SKM-1 (cell line): Measurements from ENCODE around the gene PRKAG2.
"Not testable (repeated sequence)": the region's sequence is repeated elsewhere in the genome, so short reads cannot be mapped to it uniquely, and the experiment has no call there.

Source experiments
- DNase-seq: peaks from one replicate; lab custom pipeline; 2025; ENCODE audit not compliant: unreplicated experiment; lab: John Stamatoyannopoulos, UW

Gene PRKAG2

DNA sequence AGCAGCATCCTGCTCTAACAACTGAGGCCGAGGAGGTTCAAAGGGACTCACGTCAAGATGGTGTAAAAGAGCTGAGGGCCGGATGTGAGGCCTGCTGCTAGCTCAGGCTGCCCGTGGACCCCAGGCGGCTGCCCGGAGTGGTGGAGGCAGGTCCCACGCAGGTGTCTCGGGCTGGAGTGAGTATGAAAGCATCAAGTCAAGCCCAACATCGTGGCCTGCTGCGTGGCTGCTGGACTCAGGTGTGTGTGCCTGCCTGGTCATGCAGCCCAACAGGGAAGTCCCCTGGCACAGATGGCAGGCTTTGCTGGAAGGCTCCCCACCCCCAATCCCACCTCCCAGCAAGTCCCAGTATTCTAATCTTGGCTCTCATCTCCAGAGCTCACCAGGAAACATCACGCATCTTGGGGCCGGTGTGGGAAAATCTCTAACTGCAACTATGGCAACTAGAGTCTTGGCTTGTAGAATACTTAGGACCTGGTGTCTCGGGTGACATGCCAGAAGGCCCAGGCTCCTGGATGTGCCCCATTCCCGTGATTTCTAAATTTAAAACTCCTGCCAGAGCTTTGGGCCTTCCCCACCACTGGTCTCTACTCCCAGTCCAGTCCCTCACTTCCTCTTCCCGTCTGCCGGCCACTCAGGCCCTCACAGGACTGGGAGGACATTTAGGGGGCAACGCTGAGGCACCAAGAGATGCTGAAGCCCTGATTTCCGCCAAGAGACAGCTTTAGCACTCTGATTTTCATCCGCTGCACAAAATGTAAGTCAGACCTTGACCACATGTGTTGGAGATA, 85.9 kb downstream of the PRKAG2 start:
- DNase-seq, result no peak

DNA sequence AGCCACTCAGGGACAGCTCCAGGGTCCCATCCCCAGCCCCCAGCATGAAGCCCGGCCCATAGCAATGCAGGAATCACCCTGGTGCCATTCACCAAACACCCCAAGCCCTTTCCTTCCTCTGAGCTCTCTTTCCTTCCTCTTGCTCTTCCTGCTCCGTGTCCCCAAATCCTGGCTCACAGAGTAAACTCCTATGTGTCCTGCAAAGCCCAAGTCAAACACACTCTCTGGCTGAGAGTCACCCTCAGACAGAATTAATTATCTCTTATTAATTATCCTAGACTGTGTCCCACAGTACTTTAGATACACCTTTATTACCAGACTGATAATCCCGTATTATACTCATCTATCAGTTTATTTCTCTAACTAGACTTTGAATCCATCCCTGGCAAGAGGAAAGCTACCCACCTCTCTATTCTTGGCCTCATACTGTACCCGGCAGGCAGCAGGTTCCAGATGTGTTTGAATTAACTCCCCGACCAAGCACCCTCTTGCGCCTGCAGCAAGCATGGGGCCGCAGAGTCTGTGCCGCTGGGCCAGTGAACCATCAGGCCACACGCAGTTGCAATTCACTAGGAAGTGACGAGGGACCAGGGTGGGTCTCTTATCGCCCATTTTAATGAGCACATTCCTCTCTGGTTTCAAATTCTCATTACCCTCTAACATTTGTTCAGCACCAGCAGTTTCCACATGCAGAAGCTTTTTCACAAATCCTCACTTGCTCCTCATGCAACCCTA, 86.7 kb downstream of the PRKAG2 start:
- DNase-seq, result no peak

DNA sequence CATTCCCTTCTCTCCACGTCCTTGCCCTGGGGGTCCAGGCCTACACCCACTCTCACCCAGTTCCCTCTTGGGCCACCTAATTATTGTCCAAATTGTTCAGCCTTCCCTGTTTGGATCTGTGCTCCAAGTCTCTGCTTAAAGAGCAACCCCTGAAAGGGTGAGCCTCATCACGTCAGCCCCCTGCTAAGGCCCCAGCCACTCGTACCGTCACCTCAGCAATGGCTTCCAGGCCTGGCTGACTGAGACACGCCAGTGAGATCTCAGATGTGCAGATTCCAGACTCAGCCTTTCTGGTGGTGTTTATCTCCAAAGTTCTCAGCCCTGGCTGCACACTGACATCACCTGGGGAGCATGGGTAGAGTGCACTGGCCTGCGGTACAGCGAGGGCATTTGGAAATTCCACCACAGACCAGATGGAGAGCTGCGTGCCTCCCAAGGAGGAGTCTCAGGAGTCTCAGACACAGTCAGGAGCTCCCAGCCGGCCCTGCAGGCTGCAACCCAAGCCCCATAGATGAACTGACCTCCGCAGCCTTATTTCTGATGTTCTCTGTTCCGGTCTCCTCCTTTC, 87.5 kb downstream of the PRKAG2 start:
- DNase-seq, result no peak

- no peak for DNase-seq
These were observed 89.6 kb downstream of the PRKAG2 start for GRCh38 chr7:151787348-151787747.

DNA sequence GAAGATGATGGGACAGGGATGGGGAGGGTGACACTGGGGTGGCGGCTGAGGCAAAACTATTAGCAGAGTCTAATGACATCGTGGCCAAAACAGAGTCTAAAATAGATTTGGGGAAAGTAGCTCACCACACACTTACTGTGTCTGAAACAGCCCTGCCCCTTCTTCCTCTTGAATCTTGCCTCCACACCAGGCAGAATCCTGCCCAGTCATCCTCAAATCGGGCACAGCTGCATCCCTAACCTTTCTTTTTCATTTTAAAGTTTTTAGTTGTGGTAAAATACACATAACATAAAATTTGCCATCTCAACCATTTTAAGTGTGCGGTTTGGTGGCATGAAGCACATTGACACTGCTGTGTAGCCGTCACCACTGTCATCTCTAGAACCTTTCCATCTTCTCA, 90.0 kb downstream of the PRKAG2 start:
- DNase-seq, result no peak

GRCh38 chr7:151786241-151786640, 90.7 kb downstream of the PRKAG2 start:
- no peak for DNase-seq

DNA sequence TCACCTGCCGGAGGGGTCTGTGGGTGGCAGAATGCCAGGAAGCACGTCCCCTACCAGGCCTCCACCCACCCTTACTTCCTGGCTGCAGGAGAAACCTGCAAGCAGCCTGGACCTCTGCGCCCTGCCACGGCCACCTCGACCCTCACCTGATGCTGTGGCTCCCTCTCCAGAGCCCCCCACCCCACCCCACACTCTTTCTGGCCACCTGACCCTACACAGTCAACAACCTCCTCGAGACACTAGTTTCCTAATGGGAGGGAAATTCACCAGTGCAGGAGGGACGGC, 91.3 kb downstream of the PRKAG2 start:
- no peak for DNase-seq

DNA sequence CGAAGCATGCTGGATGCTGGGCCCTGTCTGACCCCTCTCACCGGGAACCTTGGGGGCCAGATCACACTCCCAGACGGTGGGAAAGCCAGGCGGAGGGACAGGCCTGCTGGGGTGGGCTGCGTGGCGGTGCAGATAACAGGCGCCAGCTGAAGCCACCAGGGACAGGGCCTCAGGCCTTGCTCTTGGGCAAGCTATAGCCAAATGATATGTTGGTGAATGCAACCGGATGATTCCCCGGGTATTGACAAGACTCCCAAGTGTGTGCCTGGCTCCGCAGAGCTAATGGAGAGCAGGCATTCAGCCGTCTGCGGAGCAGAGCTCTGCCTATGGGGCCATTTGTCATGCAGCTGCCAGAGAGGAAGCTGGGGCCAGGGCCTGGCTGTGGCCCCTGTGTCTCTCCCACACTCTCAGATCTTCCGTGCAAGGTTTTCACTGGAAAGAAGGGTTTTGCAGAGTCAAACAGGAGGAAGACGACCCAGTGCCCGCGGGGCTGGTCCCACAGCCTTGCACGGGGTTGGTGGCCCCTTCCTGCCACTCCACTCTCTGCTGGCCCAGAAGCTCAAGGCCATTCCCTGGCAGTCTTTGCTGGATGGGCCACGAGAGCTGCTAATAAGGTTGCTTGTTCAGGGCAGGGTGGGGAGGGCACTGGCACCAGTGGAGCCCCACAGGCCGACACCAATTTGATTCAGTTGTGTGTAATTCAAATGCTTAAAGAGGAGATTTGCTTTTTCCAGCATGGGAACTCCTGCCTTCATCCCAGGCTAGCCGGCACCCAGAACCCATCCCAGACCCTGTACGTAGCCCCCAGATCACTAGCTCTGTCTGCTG, 91.8 kb downstream of the PRKAG2 start:
- no peak for DNase-seq

DNA sequence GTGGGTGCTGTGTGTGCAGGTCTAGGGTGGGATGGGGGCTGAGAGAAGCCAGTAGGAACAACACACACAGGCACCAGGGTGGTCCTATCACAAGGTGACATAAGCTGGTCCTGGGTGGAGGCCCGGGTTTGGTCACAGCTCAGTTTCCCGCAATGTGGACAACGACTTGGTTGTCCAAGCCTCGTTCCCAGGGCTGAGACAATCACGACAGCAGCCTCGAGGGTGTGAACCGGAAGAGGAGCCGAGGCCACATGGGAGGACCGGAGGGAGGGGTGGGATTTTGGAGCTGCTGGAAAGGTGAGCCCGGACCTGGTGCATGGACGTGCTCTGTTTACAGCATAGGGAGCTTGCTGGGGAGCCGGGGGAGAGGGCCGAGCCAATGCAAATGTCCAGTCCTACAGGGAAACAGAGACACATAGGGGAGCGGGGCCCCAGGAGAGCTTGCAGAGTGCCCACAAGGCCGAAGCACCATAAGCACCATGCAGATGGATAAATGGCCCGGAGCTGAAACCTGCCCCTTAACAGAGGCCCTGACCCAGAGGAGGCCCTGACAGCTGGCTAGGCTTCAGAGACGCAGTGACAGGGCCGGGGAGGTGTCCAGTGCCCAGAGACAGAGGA, 92.8 kb downstream of the PRKAG2 start:
- no peak for DNase-seq

GRCh38 chr7:151782598-151783448, 94.1 kb downstream of the PRKAG2 start:
- no peak for DNase-seq

GRCh38 chr7:151782256-151782597, 94.7 kb downstream of the PRKAG2 start:
- not testable (repeated sequence) for DNase-seq

DNA sequence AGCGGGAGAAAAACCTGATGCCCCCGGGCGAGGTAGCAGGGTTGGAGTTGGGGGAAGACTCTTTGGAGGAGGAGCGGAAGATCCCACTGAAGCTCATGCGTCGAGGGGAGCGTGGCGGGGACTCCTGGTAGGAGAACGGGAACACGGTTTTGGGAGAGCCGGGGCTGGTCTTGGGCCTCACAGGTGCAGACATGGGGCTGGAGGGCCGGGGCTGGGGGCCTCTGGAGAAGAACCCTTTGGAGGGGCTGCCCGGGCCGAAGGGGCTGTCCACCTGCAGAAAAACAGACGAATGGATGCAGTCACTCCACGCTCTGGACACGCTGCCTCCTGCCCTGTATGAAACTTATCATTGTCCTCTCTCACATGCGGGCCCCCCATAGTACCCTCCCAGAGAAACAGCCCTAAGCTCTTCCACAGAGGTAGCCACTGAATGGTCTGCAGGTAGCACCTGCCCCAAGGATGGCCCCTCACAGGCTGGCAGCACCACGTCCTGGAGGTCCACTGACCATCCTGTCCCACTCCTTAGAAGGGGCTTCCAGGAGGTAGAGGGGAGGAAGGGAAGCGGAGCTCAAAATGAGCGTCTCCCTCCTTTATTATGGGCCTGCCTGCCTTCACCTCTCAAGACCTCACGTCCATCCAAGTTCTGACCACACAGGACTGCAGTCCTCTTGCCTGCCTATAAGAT, 95.6 kb downstream of the PRKAG2 start:
- DNase-seq, result no peak

DNA sequence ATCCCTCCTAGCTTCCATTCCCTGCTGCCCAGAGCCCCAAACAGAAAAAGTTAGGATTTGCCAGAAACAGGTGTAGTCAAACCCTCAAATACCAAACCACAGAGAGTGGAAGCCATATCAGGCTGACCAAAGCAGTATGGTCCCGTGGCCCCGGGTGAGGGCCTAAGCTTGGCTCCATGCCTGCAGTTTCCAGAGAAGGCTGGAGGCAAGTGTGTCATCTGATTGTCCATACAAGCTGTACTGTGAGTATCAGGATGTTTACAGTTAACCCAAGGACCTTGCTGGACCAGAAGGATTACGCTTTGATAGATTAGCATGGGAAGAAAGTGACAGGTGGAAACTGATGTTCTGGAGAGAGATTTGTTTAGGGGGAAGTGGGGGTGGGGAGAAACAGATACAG, 96.3 kb downstream of the PRKAG2 start:
- no peak for DNase-seq

DNA sequence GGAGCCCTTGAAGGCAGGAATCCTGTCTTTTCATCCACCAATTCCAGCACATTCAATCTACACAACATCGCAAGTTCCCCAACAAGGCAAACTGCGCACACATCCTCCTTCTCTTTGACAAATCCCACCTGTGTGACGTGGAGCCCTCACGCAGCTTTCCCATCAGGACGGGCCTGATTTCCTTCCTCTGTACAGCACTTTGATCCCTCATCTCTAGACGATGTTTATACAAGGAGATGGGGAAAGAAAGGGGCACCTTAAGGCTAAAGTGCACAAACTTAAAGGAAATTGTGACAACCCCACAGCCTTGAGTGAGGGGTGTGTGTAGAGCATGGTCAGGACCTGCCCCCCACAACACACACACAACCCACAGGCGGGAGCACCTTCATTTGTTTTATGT, 97.2 kb downstream of the PRKAG2 start:
- DNase-seq, result no peak

DNA sequence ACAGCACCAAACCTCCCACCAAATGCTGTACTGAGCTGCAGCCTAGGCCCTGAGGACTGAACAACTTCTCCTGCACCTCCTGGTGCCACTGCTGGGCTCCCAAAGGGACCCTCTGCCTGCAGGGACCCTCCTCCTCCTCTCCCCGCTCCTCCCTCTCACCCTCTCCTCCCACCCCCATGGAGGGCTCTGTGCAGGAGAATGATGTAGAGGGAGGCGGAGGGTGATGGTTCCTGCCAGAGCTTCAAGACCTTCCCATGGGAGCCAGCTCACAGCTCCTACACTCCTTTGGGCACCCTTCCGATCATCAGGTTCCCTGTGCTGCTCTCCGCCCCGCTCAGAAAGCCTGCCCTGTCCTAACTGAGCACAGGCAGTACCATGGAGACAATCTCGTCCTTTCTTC, 97.7 kb downstream of the PRKAG2 start:
- no peak for DNase-seq

GRCh38 chr7:151777908-151778670, 98.8 kb downstream of the PRKAG2 start:
- no peak for DNase-seq

DNA sequence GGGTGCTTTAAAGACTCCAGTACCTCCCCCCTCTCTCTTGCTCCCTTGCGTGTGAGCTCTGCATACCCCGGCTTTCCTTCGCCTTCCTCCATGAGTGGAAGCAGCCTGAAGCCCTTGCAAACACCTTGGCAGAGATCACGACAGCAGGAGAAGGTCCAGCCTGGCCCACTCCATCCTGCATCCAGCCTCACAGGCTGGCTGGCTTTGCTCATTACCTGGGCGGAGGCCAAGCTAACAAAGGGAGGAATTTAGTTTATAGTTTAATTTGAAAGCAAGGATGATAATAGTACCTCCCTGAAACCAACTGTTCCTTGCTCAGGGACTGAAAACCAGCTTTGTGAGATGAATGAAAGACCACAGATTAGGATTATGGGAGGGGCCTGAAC, 99.4 kb downstream of the PRKAG2 start:
- no peak for DNase-seq

DNA sequence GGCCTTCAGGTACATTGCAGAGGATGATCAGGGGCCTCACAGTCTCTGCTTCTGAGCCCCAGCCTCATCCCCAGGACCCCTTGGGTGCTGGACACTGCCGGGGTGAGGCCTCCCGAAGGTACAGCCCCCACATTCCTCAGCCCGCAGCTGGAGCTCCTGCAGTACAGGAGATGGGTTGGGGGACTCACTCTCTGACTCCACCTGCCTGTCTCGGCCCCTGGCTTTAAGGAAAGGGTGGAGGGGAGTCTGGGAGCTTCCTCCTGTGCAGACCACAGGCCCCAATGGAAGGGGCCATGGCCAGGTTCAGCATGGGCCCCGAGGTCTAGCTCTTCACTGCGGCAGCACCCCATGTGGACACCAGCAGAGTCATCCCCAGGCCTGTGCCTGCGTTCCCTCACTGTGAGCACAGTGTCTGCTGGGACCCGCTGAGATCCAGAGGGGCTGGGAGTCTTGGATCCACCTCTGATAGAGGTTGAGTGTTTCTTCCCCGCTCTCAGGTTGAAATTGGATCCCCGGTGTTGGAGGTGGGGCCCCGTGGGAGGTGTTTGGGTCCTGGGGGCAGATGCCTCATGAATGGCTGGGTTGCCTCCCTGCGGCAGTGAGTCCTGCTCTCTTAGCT, 99.9 kb downstream of the PRKAG2 start:
- no peak for DNase-seq

DNA sequence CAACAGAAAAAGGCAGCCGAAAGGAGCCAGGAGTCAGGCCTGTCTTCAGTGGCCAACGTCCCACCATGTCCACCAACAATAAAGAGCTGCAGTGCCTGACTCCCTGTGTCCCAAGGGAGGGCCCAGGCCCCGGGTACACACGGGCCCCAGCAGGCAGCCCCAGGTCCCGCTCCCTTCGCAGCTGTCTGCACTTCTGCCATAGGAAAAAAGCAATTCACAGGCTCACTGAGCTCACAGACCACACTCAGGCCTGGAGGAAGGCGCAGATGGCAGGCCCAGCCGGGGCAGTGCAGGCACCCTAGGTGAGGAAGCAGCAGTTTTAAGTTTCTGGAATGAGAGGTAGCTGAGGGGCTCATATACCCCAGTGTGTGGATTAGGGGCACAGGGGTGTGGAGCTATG, 100.5 kb downstream of the PRKAG2 start:
- DNase-seq, result no peak
